ACHN (cell line): ENCODE measurements around the gene KLHL22.
"Not testable (repeated sequence)": the region's sequence is repeated elsewhere in the genome, so short reads cannot be mapped to it uniquely, and the experiment has no call there.

Experiments
- DNase-seq: peaks from one replicate; pipeline ENCODE4 v3.0.0-alpha.2; 2015
- in situ Hi-C: cut with HindIII; loops from 2 replicates; pipeline ENCODE4 v1.10.0; 2017; ENCODE audit warnings: low sequenced_read_pairs, low pct_ligation_motif_present, low pct_unique_long_range_greater_than_20kb

The KLHL22 gene

GRCh38 chr22:20400606-20401375 is 94.8 kb downstream of the KLHL22 start:
- in situ Hi-C loops, result no loop called here
- DNase-seq, result no peak

GRCh38 chr22:20399866-20400605 is 95.6 kb downstream of the KLHL22 start:
- in situ Hi-C loops, result no loop called here
- DNase-seq, result no peak

- no peak for DNase-seq
Measured at GRCh38 chr22:20398420-20398819, 97.2 kb downstream of the KLHL22 start.

GRCh38 chr22:20397498-20397897 is 98.1 kb downstream of the KLHL22 start:
- in situ Hi-C loops, result no loop called here
- no peak for DNase-seq

More at GRCh38 chr22:20398420-20398819, 97.2 kb downstream of the KLHL22 start:
- in situ Hi-C loops, result no loop called here

- no peak for DNase-seq
- in situ Hi-C loops, result no loop called here
Measured at GRCh38 chr22:20396639-20397038, 99.0 kb downstream of the KLHL22 start.

- DNase-seq, result no peak
- in situ Hi-C loops, result no loop called here
Measured at GRCh38 chr22:20395907-20396287, 99.7 kb downstream of the KLHL22 start.

GRCh38 chr22:20395181-20395906 is 100.3 kb downstream of the KLHL22 start:
- in situ Hi-C loops, result no loop called here
- no peak for DNase-seq

GRCh38 chr22:20393705-20394476 is 101.7 kb downstream of the KLHL22 start, which contains the start of gene ZNF74:
Gene ZNF74 (plus strand): TSS chr22:20394151. CDS start chr22:20394629, 478 bp downstream.
- in situ Hi-C loops, result no loop called here
- DNase-seq, result peak; percentile 86

- no peak for DNase-seq
- in situ Hi-C loops, result no loop called here
Measured at GRCh38 chr22:20392983-20393704, 102.5 kb downstream of the KLHL22 start.

- DNase-seq, in situ Hi-C loops: not testable (repeated sequence)
Measured at GRCh38 chr22:20392365-20392881, 103.2 kb downstream of the KLHL22 start.
